ENCODE data around the gene IFT27. TPM values are rescaled to one million over a fixed set of nuclear protein-coding genes. Genes with fewer than 3 reads are reported as not detected.

Gene IFT27
- total RNA-seq, 2 donors from 2014 or later = 14.7 to 20.7 TPM

DNA sequence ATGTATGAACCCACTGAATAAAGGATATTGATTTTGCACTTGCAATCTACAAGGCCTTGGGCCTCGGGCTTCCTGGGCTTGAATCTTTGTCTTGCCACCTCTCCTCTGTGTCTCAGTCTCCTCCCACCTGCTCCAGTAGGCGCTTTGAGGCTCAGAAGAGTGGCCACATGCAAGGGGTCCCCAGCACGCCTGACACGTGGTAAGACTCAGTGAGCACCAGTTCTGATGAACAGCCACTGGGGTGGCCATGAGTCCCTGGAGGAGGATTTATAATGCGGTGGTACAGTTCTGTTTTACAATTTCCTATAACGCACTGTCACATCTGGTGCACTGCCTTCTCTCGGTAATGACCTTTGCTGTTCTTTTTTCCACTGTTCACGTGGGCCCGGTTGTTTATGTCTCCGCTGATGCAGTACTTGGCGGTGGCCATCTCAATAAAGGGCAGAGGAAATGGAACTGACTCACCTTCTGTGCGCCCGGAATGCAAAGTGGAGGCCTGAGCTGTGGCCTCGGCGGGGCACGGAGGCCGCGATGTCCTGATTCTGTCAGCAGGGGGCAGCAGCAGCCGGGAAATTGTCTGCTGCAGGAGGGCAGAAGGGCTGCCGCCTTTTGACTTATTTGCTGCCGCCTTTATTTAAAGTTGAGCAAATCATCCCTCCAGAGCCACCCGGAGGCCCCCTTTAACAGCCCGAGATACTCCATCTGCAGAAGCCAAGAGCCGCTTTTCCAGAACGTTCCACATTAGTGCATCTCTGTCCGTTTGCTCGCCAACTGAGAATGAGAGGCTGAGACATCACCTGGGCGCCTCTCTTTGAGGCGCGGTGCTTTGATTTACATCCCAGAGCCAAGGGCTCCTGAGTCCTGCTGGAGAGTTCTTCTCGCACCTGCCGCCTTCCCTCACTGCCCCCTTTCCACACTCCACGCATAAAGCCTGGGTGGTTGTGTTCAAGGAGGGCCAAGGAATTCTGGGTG, 6.0 kb upstream of the IFT27 start:
- Mint-ChIP-seq H3K27me3 (peaks cover 38% of the 10 kb centered on the region), H3K4me1 (peaks cover 7% of the 10 kb centered on the region), H3K27ac (peak overlapping the region; percentile 67), H3K4me3 (no peak overlapping the region), H3K36me3 (ENCODE audit: low read depth) (peaks cover 2% of the 10 kb centered on the region)
- H3K9me3 ChIP-seq (ENCODE audit: control insufficient read depth, low read length, poor library complexity, severe bottlenecking) = no peaks in the 10 kb centered on the region
- ATAC-seq (peak; percentile 97), DNase-seq (peak; percentile 67 to 88 (median 73))

GRCh38 chr22:36778020-36778419, 2.1 kb upstream of the IFT27 start:
- Mint-ChIP-seq H3K27me3 (peaks cover 5% of the 10 kb centered on the region), H3K4me1 (peaks cover 17% of the 10 kb centered on the region), H3K27ac (peak overlapping the region; percentile 43), H3K4me3 (no peak overlapping the region), H3K36me3 (ENCODE audit: low read depth) (no peaks in the 10 kb centered on the region)
- ATAC-seq (no peak), DNase-seq (no peak)
- no peaks in the 10 kb centered on the region for H3K9me3 ChIP-seq (ENCODE audit: control insufficient read depth, low read length, poor library complexity, severe bottlenecking)

- peaks cover 17% of the 10 kb centered on the region for H3K4me1 Mint-ChIP-seq
- no peaks in the 10 kb centered on the region for H3K27me3 Mint-ChIP-seq
- H3K27ac Mint-ChIP-seq = peak overlapping the region; percentile 92
- DNase-seq (no peak), ATAC-seq (no peak)
- no peaks in the 10 kb centered on the region for H3K9me3 ChIP-seq (ENCODE audit: control insufficient read depth, low read length, poor library complexity, severe bottlenecking)
- peak overlapping the region; percentile 92 for H3K4me3 Mint-ChIP-seq
- no peaks in the 10 kb centered on the region for H3K36me3 Mint-ChIP-seq (ENCODE audit: low read depth)
Observed at GRCh38 chr22:36776722-36777121, 803 bp upstream of the IFT27 start.

- DNase-seq = peak in 2 of 3 donors; percentile 23 to 33
- no peak for ATAC-seq
- Mint-ChIP-seq H3K27ac (peak overlapping the region; percentile 92), H3K4me1 (peaks cover 22% of the 10 kb centered on the region), H3K4me3 (peak overlapping the region; percentile 92), H3K36me3 (ENCODE audit: low read depth) (no peaks in the 10 kb centered on the region), H3K27me3 (no peaks in the 10 kb centered on the region)
- H3K9me3 ChIP-seq (ENCODE audit: control insufficient read depth, low read length, poor library complexity, severe bottlenecking) = no peaks in the 10 kb centered on the region
Observed at GRCh38 chr22:36775586-36775963, 344 bp downstream of the IFT27 start.

GRCh38 chr22:36773935-36774334, 2.0 kb downstream of the IFT27 start:
- ATAC-seq (no peak), DNase-seq (no peak)
- H3K4me3 Mint-ChIP-seq = no peak overlapping the region
- peaks cover 28% of the 10 kb centered on the region for H3K4me1 Mint-ChIP-seq
- no peaks in the 10 kb centered on the region for H3K9me3 ChIP-seq (ENCODE audit: control insufficient read depth, low read length, poor library complexity, severe bottlenecking)
- no peaks in the 10 kb centered on the region for H3K36me3 Mint-ChIP-seq (ENCODE audit: low read depth)
- H3K27ac Mint-ChIP-seq = no peak overlapping the region
- no peaks in the 10 kb centered on the region for H3K27me3 Mint-ChIP-seq

- DNase-seq (no peak), ATAC-seq (no peak)
- Mint-ChIP-seq H3K4me1 (peaks cover 26% of the 10 kb centered on the region), H3K27ac (no peak overlapping the region), H3K4me3 (no peak overlapping the region), H3K27me3 (no peaks in the 10 kb centered on the region), H3K36me3 (ENCODE audit: low read depth) (no peaks in the 10 kb centered on the region)
- H3K9me3 ChIP-seq (ENCODE audit: control insufficient read depth, low read length, poor library complexity, severe bottlenecking) = no peaks in the 10 kb centered on the region
Observed at GRCh38 chr22:36772451-36772850, 3.5 kb downstream of the IFT27 start.

DNA sequence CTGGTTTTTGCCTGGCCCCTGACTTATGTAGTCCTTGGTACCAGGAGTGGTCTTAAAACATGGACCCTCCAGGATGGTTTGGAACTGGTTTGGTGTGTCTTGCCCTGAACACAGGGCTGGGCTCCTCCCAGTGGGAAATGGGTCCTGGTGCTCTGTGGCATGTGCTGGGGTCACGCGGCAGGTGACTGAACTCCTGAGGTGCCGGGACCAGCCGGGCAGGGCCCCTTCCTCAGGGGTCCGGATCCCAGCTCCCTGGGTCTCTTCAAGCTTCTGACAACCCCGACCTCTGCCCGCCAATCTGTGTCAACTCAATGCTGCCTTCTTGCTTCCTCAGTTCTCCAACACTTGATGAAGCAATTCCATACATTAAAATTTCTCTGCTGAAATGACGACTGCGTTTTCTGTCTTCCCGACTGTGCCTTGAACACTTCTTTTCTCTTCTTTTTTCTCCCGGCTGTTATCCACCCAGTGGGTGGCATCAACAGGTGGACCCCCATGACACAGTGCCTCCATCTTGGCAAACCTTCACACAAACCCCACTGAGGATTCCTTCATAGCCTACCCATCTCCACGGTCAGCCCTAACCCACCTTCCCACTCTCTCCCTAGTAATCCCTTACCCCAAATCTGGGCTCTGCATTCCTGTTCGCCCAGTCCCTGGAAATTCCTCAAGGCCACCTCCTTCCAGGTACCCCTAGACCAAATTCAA, 4.4 kb downstream of the IFT27 start:
- peaks cover 22% of the 10 kb centered on the region for H3K4me1 Mint-ChIP-seq
- no peak overlapping the region for H3K4me3 Mint-ChIP-seq
- H3K9me3 ChIP-seq (ENCODE audit: control insufficient read depth, low read length, poor library complexity, severe bottlenecking) = no peaks in the 10 kb centered on the region
- H3K27me3 Mint-ChIP-seq = no peaks in the 10 kb centered on the region
- no peak overlapping the region for H3K27ac Mint-ChIP-seq
- ATAC-seq (no peak), DNase-seq (no peak)
- no peaks in the 10 kb centered on the region for H3K36me3 Mint-ChIP-seq (ENCODE audit: low read depth)

DNA sequence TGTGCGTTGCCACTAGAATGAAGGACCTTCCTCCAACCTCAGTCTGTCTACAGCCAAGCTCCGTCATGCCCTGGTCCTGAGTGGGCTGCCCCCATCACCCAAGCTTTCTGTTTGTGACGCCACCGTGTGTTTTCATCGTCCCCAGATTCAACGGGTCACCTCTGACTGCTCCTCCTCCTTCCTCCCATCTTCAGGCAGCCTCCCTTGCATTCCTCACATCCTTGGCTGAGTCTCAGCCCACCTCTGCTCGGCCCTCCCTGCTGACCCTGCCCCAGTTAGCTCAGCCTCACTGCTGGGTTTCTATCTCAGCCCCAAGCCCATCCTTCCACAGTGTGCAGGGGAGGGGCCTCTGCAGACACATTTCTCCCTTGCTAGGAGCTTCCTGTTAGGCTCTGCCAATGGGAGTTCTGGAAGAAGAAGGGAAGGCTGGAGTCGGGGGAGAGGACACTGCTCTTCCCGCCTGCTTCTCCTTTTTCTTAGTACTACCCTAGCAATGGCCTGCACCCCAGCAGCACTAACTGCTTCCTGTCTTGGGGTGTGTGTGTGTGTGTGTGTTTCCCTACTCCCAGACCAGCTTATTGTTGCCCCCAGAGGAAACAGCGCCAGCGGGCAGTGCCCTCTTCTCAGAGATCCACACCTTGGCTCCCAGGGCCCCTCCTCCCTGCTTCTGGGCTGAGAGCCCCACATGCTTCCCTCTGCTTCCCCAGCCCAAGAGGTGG, 5.2 kb downstream of the IFT27 start:
- no peak overlapping the region for H3K4me3 Mint-ChIP-seq
- H3K4me1 Mint-ChIP-seq = peaks cover 20% of the 10 kb centered on the region
- no peaks in the 10 kb centered on the region for H3K9me3 ChIP-seq (ENCODE audit: control insufficient read depth, low read length, poor library complexity, severe bottlenecking)
- no peaks in the 10 kb centered on the region for H3K27me3 Mint-ChIP-seq
- H3K36me3 Mint-ChIP-seq (ENCODE audit: low read depth) = no peaks in the 10 kb centered on the region
- DNase-seq (no peak), ATAC-seq (no peak)
- no peak overlapping the region for H3K27ac Mint-ChIP-seq

DNA sequence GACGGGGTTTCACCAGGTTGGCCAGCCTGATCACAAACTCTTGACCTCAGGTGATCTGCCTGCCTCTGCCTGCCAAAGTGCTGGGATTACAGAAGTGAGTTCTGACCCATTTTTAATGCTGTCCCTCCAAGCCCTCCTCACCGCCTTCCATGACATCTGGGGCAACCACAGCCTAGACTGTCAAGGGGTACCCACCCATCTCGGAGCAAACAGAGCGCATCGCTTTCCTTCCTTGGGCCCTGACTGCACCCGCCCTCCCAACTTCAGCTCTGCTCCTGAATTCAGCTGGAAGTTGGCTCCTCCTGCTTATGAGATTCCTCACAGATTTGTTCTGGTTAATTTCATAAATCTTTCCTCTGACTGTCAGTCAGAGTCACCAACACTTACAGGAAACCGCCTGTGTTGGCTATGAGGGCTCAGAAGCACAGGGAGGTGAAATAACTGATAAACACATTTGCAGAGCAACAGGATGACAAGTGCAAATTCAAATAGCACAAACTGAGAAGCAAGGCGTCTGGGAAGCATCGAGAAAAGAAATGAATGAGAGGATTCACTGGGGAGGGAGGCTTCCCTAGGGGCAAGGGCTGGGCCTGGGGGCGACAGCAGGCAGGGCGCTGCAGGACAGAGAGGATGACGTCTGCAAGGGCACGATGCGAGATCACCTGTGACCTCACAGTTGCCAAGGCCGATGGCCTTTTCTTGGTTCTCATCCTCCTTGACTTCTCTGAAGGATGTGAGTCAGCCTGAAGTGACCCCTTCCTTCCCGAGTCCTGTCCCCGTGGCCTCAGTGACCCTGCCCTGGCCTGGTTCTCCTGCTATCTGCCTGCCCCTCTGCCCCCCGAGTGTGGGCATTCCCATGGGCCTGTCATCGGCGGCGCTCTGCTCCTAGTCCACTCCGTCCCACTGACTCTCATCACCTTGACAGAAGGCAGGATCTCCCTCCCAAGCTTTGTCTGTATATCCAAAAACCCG, 6.1 kb downstream of the IFT27 start:
- H3K9me3 ChIP-seq (ENCODE audit: control insufficient read depth, low read length, poor library complexity, severe bottlenecking) = no peaks in the 10 kb centered on the region
- H3K4me3 Mint-ChIP-seq = no peak overlapping the region
- no peaks in the 10 kb centered on the region for H3K36me3 Mint-ChIP-seq (ENCODE audit: low read depth)

GRCh38 chr22:36768616-36769015, 7.3 kb downstream of the IFT27 start:
- no peak for ATAC-seq
- no peak overlapping the region for H3K4me3 Mint-ChIP-seq
- no peak overlapping the region for H3K27ac Mint-ChIP-seq
- H3K9me3 ChIP-seq (ENCODE audit: control insufficient read depth, low read length, poor library complexity, severe bottlenecking) = no peaks in the 10 kb centered on the region
- no peak for DNase-seq
- H3K4me1 Mint-ChIP-seq = peaks cover 17% of the 10 kb centered on the region
- H3K36me3 Mint-ChIP-seq (ENCODE audit: low read depth) = no peaks in the 10 kb centered on the region
- no peaks in the 10 kb centered on the region for H3K27me3 Mint-ChIP-seq

More for the DNA sequence above, 6.1 kb downstream of the IFT27 start:
- Mint-ChIP-seq H3K27ac (no peak overlapping the region), H3K4me1 (peaks cover 17% of the 10 kb centered on the region), H3K27me3 (no peaks in the 10 kb centered on the region)
- DNase-seq (no peak), ATAC-seq (no peak)

DNA sequence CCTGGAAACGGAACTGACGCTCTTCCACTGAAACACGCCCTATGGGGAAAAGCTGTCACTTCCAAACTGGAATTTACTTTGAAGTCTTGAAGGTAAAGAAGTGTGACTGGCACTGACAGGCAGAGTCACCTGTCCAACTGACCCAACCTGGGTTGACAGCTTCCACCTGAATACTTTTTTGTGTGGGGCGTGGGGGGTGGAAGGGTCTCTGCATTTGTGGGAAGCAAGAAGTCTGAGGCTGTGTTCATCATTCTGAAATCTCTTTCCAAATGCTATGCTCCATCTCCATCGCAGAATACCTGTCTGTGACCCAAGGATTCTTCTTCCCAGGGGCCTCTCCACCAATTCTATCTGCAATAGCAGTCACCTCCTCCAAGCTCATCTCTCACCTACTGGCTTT, 7.8 kb downstream of the IFT27 start:
- Mint-ChIP-seq H3K4me1 (peaks cover 17% of the 10 kb centered on the region), H3K27me3 (no peaks in the 10 kb centered on the region), H3K27ac (no peak overlapping the region), H3K4me3 (no peak overlapping the region), H3K36me3 (ENCODE audit: low read depth) (no peaks in the 10 kb centered on the region)
- DNase-seq = no peak
- no peak for ATAC-seq
- H3K9me3 ChIP-seq (ENCODE audit: control insufficient read depth, low read length, poor library complexity, severe bottlenecking) = no peaks in the 10 kb centered on the region

GRCh38 chr22:36767035-36767775, 8.7 kb downstream of the IFT27 start:
- H3K36me3 Mint-ChIP-seq (ENCODE audit: low read depth) = no peaks in the 10 kb centered on the region
- ATAC-seq (no peak), DNase-seq (no peak)
- H3K4me3 Mint-ChIP-seq = no peak overlapping the region
- peaks cover 17% of the 10 kb centered on the region for H3K4me1 Mint-ChIP-seq
- no peaks in the 10 kb centered on the region for H3K9me3 ChIP-seq (ENCODE audit: control insufficient read depth, low read length, poor library complexity, severe bottlenecking)
- H3K27ac Mint-ChIP-seq = peak overlapping the region; percentile 74
- no peaks in the 10 kb centered on the region for H3K27me3 Mint-ChIP-seq

Data from T-helper 17 cell (primary cell).